A549 (cell line): ENCODE results near the gene DHX58. TPM values are rescaled to one million over a fixed set of nuclear protein-coding genes. Genes with fewer than 3 reads are reported as not detected.

Experiments used
- ATAC-seq, 2 experiments: fragments of 200-7000 bp in 1 of 2; fragments of >200 bp in 1 of 2; cut with Nextera tagmentation in 1 of 2; cut with Tn5 transposase in 1 of 2; 3 replicates each; pipeline versions ENCODE4 v1.8.0 to v1.9.1; 2018 to 2020; ENCODE audit warnings: mild to moderate bottlenecking in 1 of 2, moderate library complexity in 1 of 2
- CTCF ChIA-PET: fragments of 300-600 bp; sonication (Branson Sonifier 250); formaldehyde crosslinking; extraction: SDS; loops from one replicate; lab custom pipeline; 2021; ENCODE audit warnings: antibody characterized with exemption, inconsistent platforms; lab: Yijun Ruan, JAX
- POLR2A ChIA-PET: fragments of 350-600 bp; formaldehyde crosslinking; extraction: SDS; loops from one replicate; lab custom pipeline; 2021; ENCODE audit warnings: antibody characterized with exemption, inconsistent platforms; lab: Yijun Ruan, JAX
- DNase-seq, 2 experiments: peaks; one replicate each; pipeline versions ENCODE4 v3.0.0 to v3.0.0-alpha.2; 2011 to 2016; ENCODE audit warnings: low read depth in 1 of 2, low spot score in 1 of 2
- FAIRE-seq: peaks from 2 replicates; lab custom pipeline; 2011; peaks lifted over from hg19 to GRCh38; lab: Jason Lieb, UNC
- H3K27ac ChIP-seq, 2 experiments: fragments of >200 bp; sonication (Bioruptor Twin); formaldehyde crosslinking; 3 replicates each; pipeline ENCODE4 v1.5.1; 2016 to 2017
- H3K4me1 ChIP-seq: fragments of >200 bp; sonication (Bioruptor Twin); formaldehyde crosslinking; 3 replicates; pipeline ENCODE4 v1.6.1; 2016
- H3K4me2 ChIP-seq: fragments of >200 bp; sonication (Bioruptor Twin); formaldehyde crosslinking; 3 replicates; pipeline ENCODE4 v1.6.1; 2016
- H3K4me3 ChIP-seq: fragments of >200 bp; sonication (Bioruptor Twin); formaldehyde crosslinking; 3 replicates; pipeline ENCODE4 v1.5.1; 2016
- H3K9me3 ChIP-seq: fragments of >200 bp; sonication (Bioruptor Twin); formaldehyde crosslinking; 3 replicates; pipeline ENCODE4 v1.6.1; 2016
- CEBPB ChIP-seq, 2 experiments: fragments of >200 bp in 1 of 2; sonication (Bioruptor Twin) in 1 of 2; formaldehyde crosslinking in 1 of 2; IDR thresholded peaks; 2 replicates each; pipeline ENCODE4 v1.6.1; 2012 to 2016
- EHMT2 ChIP-seq: fragments of 200-600 bp; sonication (generic); IDR thresholded peaks from 2 replicates; pipeline ENCODE4 v1.6.1; 2016; ENCODE audit warnings: antibody characterized with exemption, low read depth, mild to moderate bottlenecking, moderate library complexity
- ESRRA ChIP-seq: fragments of 150-350 bp; IDR thresholded peaks from 2 replicates; pipeline ENCODE4 v1.6.1; 2014; ENCODE audit warnings: mild to moderate bottlenecking, low read length, borderline replicate concordance
- FOSL2 ChIP-seq, 2 experiments: fragments of 450-650 bp in 1 of 2; fragments of >200 bp in 1 of 2; sonication (Bioruptor Twin) in 1 of 2; formaldehyde crosslinking; IDR thresholded peaks; 2 replicates each; pipeline versions ENCODE4 v1.5.0 to v1.6.1; 2016 to 2020; ENCODE audit warnings: mild to moderate bottlenecking in 1 of 2, moderate library complexity in 1 of 2
- HEYL ChIP-seq: fragments of 250-450 bp; sonication (Bioruptor Pico); IDR thresholded peaks from 2 replicates; pipeline ENCODE4 v1.8.0; 2021; ENCODE audit warnings: mild to moderate bottlenecking, moderate library complexity
- HOXA7 ChIP-seq: fragments of 250-450 bp; sonication (Bioruptor Pico); IDR thresholded peaks from 2 replicates; pipeline ENCODE4 v1.5.0; 2020; ENCODE audit warnings: mild to moderate bottlenecking, moderate library complexity
- JUN ChIP-seq, 2 experiments: fragments of >200 bp; sonication (Bioruptor Twin); formaldehyde crosslinking; IDR thresholded peaks; 2 replicates in 1 of 2; 3 replicates in 1 of 2; pipeline ENCODE4 v1.6.1; 2016 to 2017
- KDM1A ChIP-seq: fragments of 200-600 bp; sonication (generic); IDR thresholded peaks from 2 replicates; pipeline ENCODE4 v1.6.1; 2016; ENCODE audit warnings: low read depth, mild to moderate bottlenecking
- KDM5A ChIP-seq: fragments of 200-600 bp; sonication (generic); IDR thresholded peaks from 2 replicates; pipeline ENCODE4 v1.6.1; 2016; ENCODE audit warnings: antibody characterized with exemption, mild to moderate bottlenecking
- MAFK ChIP-seq: fragments of 450-650 bp; IDR thresholded peaks from 2 replicates; pipeline ENCODE4 v1.6.1; 2014; ENCODE audit not compliant: partially characterized antibody
- MAZ ChIP-seq: fragments of 150-350 bp; IDR thresholded peaks from 2 replicates; pipeline ENCODE4 v1.6.1; 2014; ENCODE audit warnings: antibody characterized with exemption, low read depth, low read length, borderline replicate concordance
- MYC ChIP-seq: IDR thresholded peaks from 2 replicates; pipeline ENCODE4 v1.6.1; 2012; ENCODE audit warnings: mild to moderate bottlenecking, inconsistent platforms, low read length, improper control_type of control experiment, borderline replicate concordance
- NR3C1 ChIP-seq: fragments of >200 bp; sonication (Bioruptor Twin); formaldehyde crosslinking; IDR thresholded peaks from 3 replicates; pipeline ENCODE4 v1.6.1; 2017
- PHF8 ChIP-seq: fragments of 200-600 bp; sonication (generic); IDR thresholded peaks from 2 replicates; pipeline ENCODE4 v1.6.1; 2016; ENCODE audit warnings: low read depth, mild to moderate bottlenecking, antibody characterized with exemption, moderate library complexity, borderline replicate concordance
- POLR2A ChIP-seq: IDR thresholded peaks from 2 replicates; pipeline ENCODE4 v1.6.1; 2012; ENCODE audit warnings: mild to moderate bottlenecking, low read length
- POLR2AphosphoS2 ChIP-seq: conservative IDR thresholded peaks from 2 replicates; pipeline ENCODE4 v1.6.1; 2012; ENCODE audit warnings: low read length, improper control_type of control experiment, inconsistent platforms
- RNF2 ChIP-seq: fragments of 200-600 bp; sonication (generic); IDR thresholded peaks from 2 replicates; pipeline ENCODE4 v1.6.1; 2016; ENCODE audit warnings: low read depth, mild to moderate bottlenecking, antibody characterized with exemption, moderate library complexity, borderline replicate concordance
- WGBS: methylation state at CpG from one replicate; pipeline ENCODE4 v1.1.6; 2017; ENCODE audit errors: missing lambda C conversion rate; 5-methylcytosine and 5-hydroxymethylcytosine counted together
- polyA plus RNA-seq, 4 experiments: library from polyadenylated mRNA; depleted of rRNA in 3 of 4; stranded (reverse); fragments of >200 nt; fragmentation: RNase III in 1 of 4; extraction: RNeasy Plus Mini Kit Qiagen cat#74134 plus additional on column Dnase treatment in 1 of 4; gene quantifications; 2 replicates in 3 of 4; 3 replicates in 1 of 4; pipeline ENCODE4 v1.2.3, GENCODE V29; 2011 to 2017
- TF ChIP-seq, protein P1 (sequence below): fragments of 150-350 bp; IDR thresholded peaks from 2 replicates; pipeline ENCODE4 v1.6.1; 2014; ENCODE audit warnings: low read depth, mild to moderate bottlenecking, low read length
- TF ChIP-seq, protein P2 (sequence below): IDR thresholded peaks from 2 replicates; pipeline ENCODE4 v1.6.1; 2012
- TF ChIP-seq, protein P3 (sequence below): fragments of >200 bp; sonication (Bioruptor Twin); formaldehyde crosslinking; IDR thresholded peaks from 3 replicates; pipeline ENCODE4 v1.6.1; 2016

The DHX58 gene
- polyA plus RNA-seq, 2 of the 4 experiments (the other 2 are of a cell fraction), result 0.37 to 0.59 TPM

DNA sequence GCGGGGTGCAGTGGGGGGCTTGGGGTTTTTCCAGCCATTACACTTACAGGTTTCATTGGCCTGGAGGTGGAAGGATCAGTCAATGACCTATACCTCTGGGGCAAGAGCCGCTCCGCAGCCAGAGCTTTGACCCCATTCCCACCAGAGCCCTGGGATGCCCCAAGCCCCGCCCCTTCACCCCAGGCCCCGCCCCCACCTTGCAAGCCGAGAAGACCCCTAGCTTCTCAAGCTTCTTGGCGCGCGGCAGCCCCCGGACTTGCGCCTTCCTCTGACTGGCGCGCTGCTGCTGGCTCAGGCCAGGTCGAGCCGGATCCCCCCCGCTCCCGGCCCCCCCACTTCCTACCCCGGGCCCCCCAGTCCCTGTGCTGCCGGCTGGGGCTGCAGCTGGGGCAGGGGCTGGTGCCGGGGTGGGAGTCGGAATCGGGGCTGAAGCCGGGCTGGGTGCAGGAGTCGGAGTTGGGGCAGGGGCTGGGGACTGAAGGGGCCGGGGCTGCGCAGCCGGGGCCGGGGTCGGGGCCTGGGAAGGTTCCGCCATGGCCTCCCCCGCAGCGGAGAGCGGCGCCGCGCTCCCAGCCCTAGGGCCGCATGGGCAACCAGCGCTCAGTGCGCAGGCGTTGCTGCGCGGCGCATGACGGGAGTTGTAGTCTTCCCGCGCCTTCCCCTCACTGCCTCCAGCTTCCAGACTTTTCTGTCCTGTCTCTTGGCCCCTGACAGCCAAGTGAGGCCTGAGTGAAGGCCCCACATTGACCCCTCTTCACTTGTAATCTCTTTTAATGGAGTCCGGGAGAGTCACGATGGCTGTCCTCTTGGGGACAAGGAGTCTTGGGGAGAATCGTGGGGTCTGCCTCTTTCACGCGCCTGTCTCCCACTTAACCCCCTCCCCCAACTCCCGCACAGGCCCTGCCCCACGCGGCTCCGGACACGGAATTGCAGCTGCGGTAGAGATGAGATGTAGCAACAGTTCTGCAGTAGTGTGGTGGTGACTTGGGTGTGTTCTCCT is 8.6 kb upstream of the DHX58 start, which contains the start of gene KAT2A:
TSS of gene KAT2A (minus strand) at position 598 of the 1,000 bp plus-strand sequence. CDS start at position 535, 63 bp downstream.
- H3K27ac ChIP-seq, result peak within 1 kb of the TSS; percentile 94 to 98
- POLR2A ChIA-PET, result interaction anchor here (0.6 to 1.6 kb wide), 13 partner anchors 11 to 455 kb away, joined by 3 to 10 read pairs (median 4); partner anchors contain the start of genes ACLY, CNP, DNAJC7 and ODAD4

DNA sequence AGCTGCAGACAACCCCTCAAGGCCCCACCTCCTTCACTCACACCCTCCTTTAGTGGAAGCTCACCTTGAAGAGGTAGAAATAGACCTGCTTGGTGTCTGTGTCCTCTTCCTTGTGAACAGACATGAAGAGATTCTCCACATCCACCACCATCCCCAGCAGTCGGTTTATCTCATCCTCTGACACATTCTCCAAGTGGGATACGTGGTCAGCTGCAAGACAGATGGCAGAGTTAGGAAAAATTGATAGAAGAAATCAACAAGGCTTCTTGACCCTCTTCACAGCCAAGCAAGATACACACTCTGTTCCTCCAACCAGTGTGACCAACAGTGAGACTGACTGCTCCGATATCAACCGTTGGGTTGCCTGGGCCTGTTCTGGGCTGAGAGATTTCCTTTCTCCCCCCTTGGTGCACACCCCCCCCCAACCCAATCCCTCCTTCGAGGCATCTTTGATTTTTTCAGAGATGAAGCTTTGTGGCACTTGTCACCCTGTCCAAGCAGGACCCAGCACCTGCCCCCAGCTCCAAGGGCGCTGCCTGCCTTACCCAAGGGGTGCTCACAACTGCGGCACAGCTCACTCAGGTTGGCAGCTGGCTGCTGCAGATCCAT is 7.8 kb upstream of the DHX58 start:
- no peak for TF ChIP-seq MAZ
- no peak for TF ChIP-seq KDM1A
- no peak for TF ChIP-seq CEBPB (IDR thresholded peaks at IDR 0.05)
- TF ChIP-seq HEYL (CRISPR knock-in tag), result no peak
- no peak for TF ChIP-seq EHMT2
- no peak for TF ChIP-seq POLR2AphosphoS2
- TF ChIP-seq HOXA7 (CRISPR knock-in tag), result no peak
- TF ChIP-seq RNF2, result no peak
- TF ChIP-seq PHF8, result no peak
- TF ChIP-seq, protein P1, sequence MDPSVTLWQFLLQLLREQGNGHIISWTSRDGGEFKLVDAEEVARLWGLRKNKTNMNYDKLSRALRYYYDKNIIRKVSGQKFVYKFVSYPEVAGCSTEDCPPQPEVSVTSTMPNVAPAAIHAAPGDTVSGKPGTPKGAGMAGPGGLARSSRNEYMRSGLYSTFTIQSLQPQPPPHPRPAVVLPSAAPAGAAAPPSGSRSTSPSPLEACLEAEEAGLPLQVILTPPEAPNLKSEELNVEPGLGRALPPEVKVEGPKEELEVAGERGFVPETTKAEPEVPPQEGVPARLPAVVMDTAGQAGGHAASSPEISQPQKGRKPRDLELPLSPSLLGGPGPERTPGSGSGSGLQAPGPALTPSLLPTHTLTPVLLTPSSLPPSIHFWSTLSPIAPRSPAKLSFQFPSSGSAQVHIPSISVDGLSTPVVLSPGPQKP, result no peak
- no peak for TF ChIP-seq MAFK
- TF ChIP-seq NR3C1, result no peak
- POLR2A ChIA-PET, result interaction anchor here (0.6 to 1.6 kb wide), 9 partner anchors 13 to 455 kb away, joined by 3 to 10 read pairs (median 5); partner anchors contain the start of genes CNP and ODAD4
- DNase-seq, result no peak
- CTCF ChIA-PET, result interaction anchor here (0.6 to 39.5 kb wide), 21 partner anchors 10 to 407 kb away, joined by 3 to 658 read pairs (median 7); partner anchors contain the start of genes CNP, DNAJC7, GHDC and HCRT
- ATAC-seq, result peak; percentile 0 to 5; a peak in 3 of 6 replicates
- Histone ChIP-seq H3K27ac (peak overlapping the region; percentile 94 to 98), H3K4me3 (peak overlapping the region; percentile 93), H3K4me1 (peaks cover 16% of the 10 kb centered on the region), H3K9me3 (no peaks in the 10 kb centered on the region), H3K4me2 (peak overlapping the region; percentile 96)
- peak; percentile 18 for FAIRE-seq
- WGBS, result 50% methylated on average over 7 of the region's 7 CpGs

More for the DNA sequence above, 8.6 kb upstream of the DHX58 start, which contains the start of gene KAT2A:
- peak; percentile 89 to 99 for DNase-seq
- peak; percentile 28 for FAIRE-seq
- peak; percentile 78 to 93 for ATAC-seq
- H3K4me1 ChIP-seq, result peaks cover 16% of the 10 kb centered on the region
- H3K9me3 ChIP-seq, result no peaks in the 10 kb centered on the region
- peak within 1 kb of the TSS; percentile 93 for H3K4me3 ChIP-seq
- H3K4me2 ChIP-seq, result peak within 1 kb of the TSS; percentile 96
- WGBS, result 19% methylated on average over 31 of the region's 57 CpGs
- TF ChIP-seq, protein P2, sequence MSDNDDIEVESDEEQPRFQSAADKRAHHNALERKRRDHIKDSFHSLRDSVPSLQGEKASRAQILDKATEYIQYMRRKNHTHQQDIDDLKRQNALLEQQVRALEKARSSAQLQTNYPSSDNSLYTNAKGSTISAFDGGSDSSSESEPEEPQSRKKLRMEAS, result peak; percentile 95
- no peak for TF ChIP-seq FOSL2 (IDR thresholded peaks at IDR 0.05)
- no peak for TF ChIP-seq FOSL2 (CRISPR knock-in tag; IDR thresholded peaks at IDR 0.05)
- TF ChIP-seq MYC, result peak; percentile 98
- TF ChIP-seq POLR2A, result peak; percentile 93
- TF ChIP-seq KDM5A, result no peak
- TF ChIP-seq, protein P3, sequence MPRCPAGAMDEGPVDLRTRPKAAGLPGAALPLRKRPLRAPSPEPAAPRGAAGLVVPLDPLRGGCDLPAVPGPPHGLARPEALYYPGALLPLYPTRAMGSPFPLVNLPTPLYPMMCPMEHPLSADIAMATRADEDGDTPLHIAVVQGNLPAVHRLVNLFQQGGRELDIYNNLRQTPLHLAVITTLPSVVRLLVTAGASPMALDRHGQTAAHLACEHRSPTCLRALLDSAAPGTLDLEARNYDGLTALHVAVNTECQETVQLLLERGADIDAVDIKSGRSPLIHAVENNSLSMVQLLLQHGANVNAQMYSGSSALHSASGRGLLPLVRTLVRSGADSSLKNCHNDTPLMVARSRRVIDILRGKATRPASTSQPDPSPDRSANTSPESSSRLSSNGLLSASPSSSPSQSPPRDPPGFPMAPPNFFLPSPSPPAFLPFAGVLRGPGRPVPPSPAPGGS, result peak; percentile 75; the same call in 1 of the 3 replicates
- TF ChIP-seq JUN (IDR thresholded peaks at IDR 0.05), result peak; percentile 55 to 95; a peak in 4 of 5 replicates
- TF ChIP-seq PHF8, result peak; percentile 96
- TF ChIP-seq RNF2, result no peak
- no peak for TF ChIP-seq ESRRA
- TF ChIP-seq, all 56 proteins: peak for 6
- CTCF ChIA-PET, result interaction anchor here (0.6 to 39.5 kb wide), 17 partner anchors 10 to 406 kb away, joined by 3 to 658 read pairs (median 7); partner anchors contain the start of genes CNP, DNAJC7, HCRT and KCNH4
